HUES6 (cell line): ENCODE results near the gene ATP11A.
"Not testable (repeated sequence)": the region's sequence is repeated elsewhere in the genome, so short reads cannot be mapped to it uniquely, and the experiment has no call there.

ENCODE experiments used
- H3K27ac ChIP-seq: 2 replicates; pipeline ENCODE4 v1.7.0; 2013; ENCODE audit warnings: low read depth, mild to moderate bottlenecking, low read length, inconsistent platforms
- H3K27me3 ChIP-seq: 2 replicates; pipeline ENCODE4 v1.6.1; 2013; ENCODE audit warnings: low read length; ENCODE audit not compliant: control insufficient read depth, insufficient read depth
- H3K36me3 ChIP-seq: 2 replicates; pipeline ENCODE4 v1.6.1; 2013; ENCODE audit warnings: low read length; ENCODE audit not compliant: control insufficient read depth, insufficient read depth
- H3K4me1 ChIP-seq: 2 replicates; pipeline ENCODE4 v1.6.1; 2013; ENCODE audit warnings: low read length; ENCODE audit not compliant: control insufficient read depth, insufficient read depth
- H3K4me3 ChIP-seq: 2 replicates; pipeline ENCODE4 v1.5.1; 2013; ENCODE audit warnings: low read depth, low read length
- H3K9ac ChIP-seq: one replicate; pipeline ENCODE4 v1.6.1; 2013; ENCODE audit warnings: mild to moderate bottlenecking, low read length
- H3K9me3 ChIP-seq: 2 replicates; pipeline ENCODE4 v1.6.1; 2013; ENCODE audit warnings: low read depth, low read length; ENCODE audit not compliant: control insufficient read depth, insufficient read depth

Gene ATP11A

GRCh38 chr13:112670864-112671263 is 19.0 kb upstream of the ATP11A start:
- no peak overlapping the region for H3K4me3 ChIP-seq
- peaks cover 3% of the 10 kb centered on the region; the same call in 1 of the 2 replicates for H3K9me3 ChIP-seq
- H3K36me3 ChIP-seq = no peaks in the 10 kb centered on the region
- no peaks in the 10 kb centered on the region for H3K27me3 ChIP-seq
- H3K4me1 ChIP-seq = no peaks in the 10 kb centered on the region
- no peak overlapping the region for H3K9ac ChIP-seq
- no peak overlapping the region for H3K27ac ChIP-seq

GRCh38 chr13:112671359-112671758 is 18.5 kb upstream of the ATP11A start:
- Histone ChIP-seq H3K9me3 (no peaks in the 10 kb centered on the region; the same call in 1 of the 2 replicates), H3K4me1 (no peaks in the 10 kb centered on the region), H3K4me3 (no peak overlapping the region), H3K27me3 (no peaks in the 10 kb centered on the region), H3K27ac (no peak overlapping the region), H3K9ac (no peak overlapping the region), H3K36me3 (no peaks in the 10 kb centered on the region)

DNA sequence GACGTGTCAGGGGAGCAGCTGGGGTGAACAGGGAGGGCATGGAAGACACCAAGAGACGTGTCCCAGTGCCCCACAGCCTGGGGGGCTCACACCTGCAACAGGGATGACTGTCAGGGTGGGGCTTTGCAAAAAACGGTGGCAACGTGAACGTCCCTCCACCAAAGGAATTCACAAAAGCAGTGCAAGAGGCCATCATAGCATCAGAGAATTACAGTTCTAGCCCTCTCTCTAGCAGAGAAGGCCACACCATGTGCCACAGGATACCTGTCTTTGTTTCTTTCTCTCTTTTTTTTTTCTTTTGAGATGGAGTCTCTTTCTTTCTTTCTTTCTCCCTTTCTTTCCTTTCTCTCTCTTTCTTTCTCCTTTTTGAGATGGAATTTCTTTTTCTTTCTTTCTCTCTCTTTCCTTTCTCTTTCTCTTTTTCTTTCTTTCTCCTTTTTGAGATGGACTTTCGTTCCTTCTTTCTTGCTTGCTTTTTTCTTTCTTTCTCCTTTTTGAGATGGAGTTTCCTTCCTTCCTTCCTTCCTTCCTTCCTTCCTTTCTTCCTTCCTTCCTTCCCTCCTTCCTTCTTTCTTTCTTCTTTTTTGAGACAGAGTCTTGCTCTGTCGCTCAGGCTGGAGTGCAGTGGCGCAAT is 17.1 kb upstream of the ATP11A start:
- no peak overlapping the region for H3K4me3 ChIP-seq
- no peaks in the 10 kb centered on the region for H3K27me3 ChIP-seq
- H3K36me3 ChIP-seq = no peaks in the 10 kb centered on the region
- no peaks in the 10 kb centered on the region for H3K4me1 ChIP-seq
- H3K27ac ChIP-seq = no peak overlapping the region
- H3K9ac ChIP-seq = no peak overlapping the region
- no peaks in the 10 kb centered on the region for H3K9me3 ChIP-seq

- no peaks in the 10 kb centered on the region for H3K27me3 ChIP-seq
- no peaks in the 10 kb centered on the region for H3K36me3 ChIP-seq
- H3K9ac ChIP-seq = no peak overlapping the region
- H3K4me3 ChIP-seq = no peak overlapping the region
- no peaks in the 10 kb centered on the region for H3K4me1 ChIP-seq
- no peak overlapping the region for H3K27ac ChIP-seq
- H3K9me3 ChIP-seq = peaks cover 11% of the 10 kb centered on the region; the same call in 1 of the 2 replicates
Observed at GRCh38 chr13:112674412-112675365, 15.1 kb upstream of the ATP11A start.

GRCh38 chr13:112675366-112675756 is 14.5 kb upstream of the ATP11A start:
- Histone ChIP-seq H3K36me3 (no peaks in the 10 kb centered on the region), H3K9me3 (peaks cover 11% of the 10 kb centered on the region; the same call in 1 of the 2 replicates), H3K4me3 (no peak overlapping the region), H3K9ac (no peak overlapping the region), H3K4me1 (no peaks in the 10 kb centered on the region), H3K27me3 (no peaks in the 10 kb centered on the region), H3K27ac (no peak overlapping the region)

GRCh38 chr13:112677421-112677962 is 12.3 kb upstream of the ATP11A start:
- H3K9ac ChIP-seq, H3K27ac ChIP-seq, H3K4me1 ChIP-seq, H3K27me3 ChIP-seq, H3K4me3 ChIP-seq, H3K36me3 ChIP-seq: not testable (repeated sequence)
- peaks cover 11% of the 10 kb centered on the region; the same call in 1 of the 2 replicates for H3K9me3 ChIP-seq

GRCh38 chr13:112679381-112679780 is 10.5 kb upstream of the ATP11A start:
- Histone ChIP-seq H3K4me3 (no peak overlapping the region), H3K27ac (no peak overlapping the region), H3K36me3 (no peaks in the 10 kb centered on the region), H3K9ac (no peak overlapping the region), H3K4me1 (no peaks in the 10 kb centered on the region), H3K27me3 (no peaks in the 10 kb centered on the region), H3K9me3 (peaks cover 11% of the 10 kb centered on the region; the same call in 1 of the 2 replicates)

DNA sequence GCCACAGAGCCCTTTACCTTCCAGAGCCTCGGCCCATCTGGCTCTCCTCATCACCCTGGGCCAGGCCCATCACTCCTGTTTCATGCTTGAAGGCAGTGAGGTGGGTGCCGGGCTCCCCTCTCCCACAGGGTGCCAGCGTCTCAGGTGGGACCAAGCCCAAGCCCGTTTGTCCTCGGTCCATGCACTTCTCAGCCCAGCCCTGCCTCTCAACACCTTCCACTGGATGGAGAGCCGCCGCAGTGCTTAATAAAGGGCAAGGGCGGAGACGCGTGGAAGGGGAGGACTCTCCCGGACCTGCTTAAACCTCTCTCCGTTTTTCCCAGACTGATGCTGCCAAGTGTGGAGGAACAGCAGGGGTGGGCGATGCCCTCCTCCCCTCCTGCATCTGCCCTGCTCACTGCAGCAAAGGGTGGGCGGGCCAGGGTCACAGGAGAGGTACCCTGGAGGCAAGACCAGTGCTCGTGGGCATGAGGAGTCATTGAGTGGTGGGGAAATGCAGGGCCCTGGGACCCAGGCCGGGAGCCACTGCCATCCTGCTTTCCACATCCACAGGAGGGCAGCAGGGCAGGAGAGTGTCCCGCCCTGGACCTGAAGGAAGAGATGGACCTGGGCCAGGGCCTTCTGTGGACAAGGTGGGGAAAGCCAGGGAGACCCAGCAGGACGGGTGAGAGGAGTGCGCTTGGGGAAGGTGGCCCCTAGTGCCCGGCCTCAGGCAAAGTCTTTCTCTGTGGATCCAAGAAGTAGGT is 9.7 kb upstream of the ATP11A start:
- H3K4me3 ChIP-seq = no peak overlapping the region
- H3K36me3 ChIP-seq = no peaks in the 10 kb centered on the region

DNA sequence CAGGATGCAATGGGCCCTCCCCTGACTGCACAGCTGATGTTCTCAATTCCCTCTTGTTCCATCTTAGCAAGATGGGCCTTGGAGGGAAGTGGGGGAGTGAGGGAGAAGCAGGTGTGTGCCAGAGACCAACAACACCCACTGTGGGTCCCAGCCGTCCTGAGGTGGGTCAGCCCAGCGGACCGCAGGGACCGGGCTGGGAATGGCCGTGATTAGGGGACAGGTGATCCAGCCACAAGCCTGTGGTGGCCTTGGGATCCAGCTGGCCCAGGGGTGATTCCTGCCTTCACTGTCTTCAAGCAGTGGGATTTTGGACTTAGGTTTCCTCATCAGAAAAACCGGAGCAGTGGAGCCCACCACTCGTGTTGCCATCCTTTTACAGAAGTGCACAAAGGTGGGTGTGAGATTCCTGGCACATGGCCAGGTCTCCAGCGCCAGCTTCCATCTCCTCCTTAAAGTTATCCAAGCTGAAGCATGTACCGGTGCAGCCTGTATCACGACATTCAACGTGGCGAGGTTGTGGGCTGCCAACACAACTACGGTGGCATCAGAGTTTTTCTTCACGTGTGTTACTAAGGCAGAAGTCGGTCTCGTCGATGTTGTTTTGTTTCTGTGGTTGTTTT is 9.0 kb upstream of the ATP11A start:
- no peak overlapping the region for H3K27ac ChIP-seq
- H3K4me1 ChIP-seq = no peaks in the 10 kb centered on the region
- peaks cover 11% of the 10 kb centered on the region; the same call in 1 of the 2 replicates for H3K9me3 ChIP-seq
- no peaks in the 10 kb centered on the region for H3K36me3 ChIP-seq
- no peak overlapping the region for H3K9ac ChIP-seq
- no peaks in the 10 kb centered on the region for H3K27me3 ChIP-seq
- no peak overlapping the region for H3K4me3 ChIP-seq

More for the DNA sequence above, 9.7 kb upstream of the ATP11A start:
- H3K27ac ChIP-seq = no peak overlapping the region
- no peaks in the 10 kb centered on the region for H3K27me3 ChIP-seq
- H3K4me1 ChIP-seq = no peaks in the 10 kb centered on the region
- H3K9me3 ChIP-seq = peaks cover 11% of the 10 kb centered on the region; the same call in 1 of the 2 replicates
- no peak overlapping the region for H3K9ac ChIP-seq

DNA sequence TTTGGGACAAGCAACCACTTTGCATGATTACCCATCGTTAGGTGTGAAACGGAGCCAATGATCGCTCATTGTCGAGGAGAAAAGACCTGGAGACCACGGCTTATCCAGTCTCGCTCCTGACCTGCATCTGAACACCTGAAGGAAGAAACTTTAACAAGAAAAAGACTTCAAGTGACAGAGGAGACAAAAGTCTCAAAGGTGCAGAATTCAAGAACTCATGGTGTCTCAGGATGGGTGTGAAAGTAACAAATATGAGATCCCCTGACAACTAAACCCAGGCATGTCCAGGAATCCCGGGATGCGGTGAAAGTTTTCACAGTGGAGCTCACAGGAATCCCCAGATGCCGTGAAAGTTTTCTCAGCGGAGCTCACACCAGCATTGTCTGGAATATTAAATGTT is 6.3 kb upstream of the ATP11A start:
- Histone ChIP-seq H3K4me3 (no peak overlapping the region), H3K9ac (no peak overlapping the region), H3K27ac (no peak overlapping the region), H3K4me1 (peaks cover 5% of the 10 kb centered on the region), H3K27me3 (no peaks in the 10 kb centered on the region), H3K36me3 (no peaks in the 10 kb centered on the region), H3K9me3 (peaks cover 10% of the 10 kb centered on the region; the same call in 1 of the 2 replicates)
